ENCODE measurements around the gene SRR.
A peak's percentile ranks its signal among the peaks of the same experiment; 100 is the strongest.
"Not testable (repeated sequence)": the region's sequence is repeated elsewhere in the genome, so short reads cannot be mapped to it uniquely, and the experiment has no call there.

SRR gene, protein sequence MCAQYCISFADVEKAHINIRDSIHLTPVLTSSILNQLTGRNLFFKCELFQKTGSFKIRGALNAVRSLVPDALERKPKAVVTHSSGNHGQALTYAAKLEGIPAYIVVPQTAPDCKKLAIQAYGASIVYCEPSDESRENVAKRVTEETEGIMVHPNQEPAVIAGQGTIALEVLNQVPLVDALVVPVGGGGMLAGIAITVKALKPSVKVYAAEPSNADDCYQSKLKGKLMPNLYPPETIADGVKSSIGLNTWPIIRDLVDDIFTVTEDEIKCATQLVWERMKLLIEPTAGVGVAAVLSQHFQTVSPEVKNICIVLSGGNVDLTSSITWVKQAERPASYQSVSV

DNA sequence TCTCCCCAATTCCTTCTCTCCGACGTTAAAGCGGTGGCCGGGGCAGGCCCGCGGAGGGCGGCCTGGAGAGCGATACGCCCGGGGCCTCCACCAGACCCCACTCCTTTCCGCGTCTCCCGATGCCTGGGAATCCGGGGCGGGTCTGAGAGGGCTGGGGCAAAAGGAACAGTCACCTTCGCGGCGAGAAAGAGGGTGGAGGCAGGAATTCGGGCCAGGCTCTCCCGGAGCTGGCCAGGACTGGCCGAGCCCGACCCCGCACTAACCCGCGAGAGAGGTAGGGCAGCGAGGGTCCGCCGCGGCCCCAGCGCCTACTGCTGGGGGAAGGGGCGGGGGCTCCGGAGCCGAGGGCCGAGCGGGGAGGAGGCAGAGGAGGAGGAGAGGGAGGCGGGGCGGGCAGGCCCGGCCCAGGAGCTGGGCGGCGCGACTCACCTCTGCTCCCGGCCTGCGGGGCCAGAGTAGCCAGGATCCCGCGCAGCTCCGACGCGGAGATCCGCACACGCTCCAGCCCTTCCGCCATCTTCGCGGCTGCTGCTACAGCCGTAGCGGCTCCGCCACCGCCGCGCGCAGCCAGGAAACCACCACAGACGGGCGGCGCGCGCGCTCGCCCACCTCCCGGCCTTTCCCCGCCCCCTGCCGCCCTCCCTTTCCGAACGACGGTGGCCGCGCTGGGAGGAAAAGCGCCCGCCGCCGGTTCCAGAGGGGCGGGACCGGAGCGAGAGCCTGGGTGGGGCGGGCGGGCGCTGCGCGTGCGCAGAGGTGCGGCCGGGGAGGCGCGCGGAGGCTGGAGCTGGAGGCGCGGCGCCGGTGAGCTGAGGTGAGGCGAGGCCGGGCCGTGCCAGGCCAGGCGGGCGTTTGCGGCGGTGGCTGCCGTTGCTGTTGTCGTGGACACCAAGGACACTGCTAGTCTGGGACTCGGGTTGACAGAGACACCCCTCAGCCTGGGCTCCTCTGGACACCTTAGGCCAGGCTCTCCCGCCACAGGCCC, at the start of gene SRR, which contains the start of gene SMG6:
Gene SRR (plus strand): TSS at position 747 of the 985 bp plus-strand sequence. CDS start 11,611 bp downstream, outside the sequence.
Gene SMG6 (minus strand): TSS at position 582 of the 985 bp plus-strand sequence. CDS start 65 bp downstream, at position 517.
- Histone ChIP-seq H3K4me3 (peak within 1 kb of the TSS; percentile 55 to 96 (median 77)), H3K27ac (peak within 1 kb of the TSS; percentile 56 to 97 (median 91))

DNA sequence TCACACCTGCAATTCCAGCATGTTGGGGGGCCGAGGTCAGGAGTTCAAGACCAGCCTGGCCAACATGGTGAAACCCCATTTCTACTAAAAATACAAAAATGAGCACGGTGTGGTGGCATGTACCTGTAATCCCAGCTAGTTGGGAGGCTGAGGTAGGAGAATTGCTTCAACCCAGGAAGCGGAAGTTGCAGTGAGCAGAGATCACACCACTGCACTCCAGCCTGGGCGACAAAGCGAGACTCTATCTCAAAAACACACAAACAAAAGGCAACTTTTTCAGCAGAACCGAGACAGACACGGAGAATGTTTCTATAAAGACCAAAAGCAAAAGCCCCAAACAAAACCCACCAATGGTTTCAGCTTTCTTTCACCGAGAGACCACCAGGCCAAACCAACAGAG, 44.9 kb upstream of the SRR start:
- peak overlapping the region in 7 of 21 experiments; percentile 13 to 77 (median 60) for H3K27ac ChIP-seq

DNA sequence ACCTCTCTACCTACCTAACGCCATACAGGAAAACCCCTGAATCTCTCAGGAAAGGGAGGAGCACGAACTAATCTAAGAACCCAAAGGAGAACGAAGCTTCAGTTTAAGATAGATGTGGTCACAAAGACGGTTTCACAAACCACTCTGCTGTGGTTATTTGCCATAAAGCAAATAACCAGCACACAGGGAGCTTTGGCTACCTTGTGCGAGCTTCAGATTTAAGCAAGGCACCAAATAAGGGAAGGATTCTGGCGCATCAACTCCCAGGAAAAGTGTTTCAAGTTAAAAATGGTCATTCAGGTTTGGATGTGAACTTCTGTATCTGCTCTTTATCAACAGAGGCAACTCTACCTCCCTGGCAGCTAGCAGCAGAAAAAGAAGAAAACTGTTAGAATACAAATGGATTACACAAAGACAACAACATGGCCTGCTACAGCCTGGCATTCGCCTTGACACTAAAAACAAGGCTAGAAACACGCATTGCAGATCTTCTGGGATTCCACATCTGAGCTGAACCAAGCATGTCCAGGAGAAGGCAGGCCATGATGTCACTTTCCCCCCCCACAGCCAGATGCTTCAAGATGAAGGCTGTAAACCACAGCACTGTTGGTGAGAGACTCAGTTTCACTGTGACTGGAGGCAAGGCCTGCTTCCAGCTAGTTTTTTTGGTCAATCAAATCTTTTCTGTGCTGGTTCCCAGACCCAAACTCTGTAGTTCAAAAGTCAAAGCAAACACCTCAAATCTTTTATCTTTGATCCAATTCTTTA, 43.8 kb upstream of the SRR start:
- peak overlapping the region in 11 of 21 experiments; percentile 13 to 77 (median 42) for H3K27ac ChIP-seq

More for the DNA sequence above, 44.9 kb upstream of the SRR start:
- H3K4me3 ChIP-seq = not testable (repeated sequence)

DNA sequence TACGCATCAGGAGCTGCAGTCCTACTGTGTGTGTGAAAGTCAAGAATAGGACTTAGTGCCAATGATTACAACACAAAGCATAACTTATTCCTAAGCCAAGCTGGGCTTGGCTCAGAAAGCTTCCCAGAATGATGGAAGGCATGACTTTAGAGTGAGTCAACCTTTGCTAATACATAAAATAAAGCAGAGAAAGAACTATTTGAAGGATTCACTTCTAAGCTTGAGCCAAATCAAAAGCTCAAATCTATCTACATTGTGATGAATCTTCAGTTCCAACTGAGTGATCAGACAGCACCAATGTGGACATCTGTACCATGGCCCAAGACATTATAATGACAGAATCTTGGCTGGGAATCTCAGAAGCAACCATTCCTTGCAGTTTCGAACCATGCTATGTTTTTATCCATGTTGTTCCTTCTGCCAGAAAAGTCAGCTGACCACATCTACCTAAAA, 41.6 kb upstream of the SRR start:
- Histone ChIP-seq H3K27ac (peak overlapping the region in 10 of 21 experiments; percentile 9 to 76 (median 27)), H3K4me3 (no peak overlapping the region)

More for the DNA sequence above, 43.8 kb upstream of the SRR start:
- H3K4me3 ChIP-seq = no peak overlapping the region

DNA sequence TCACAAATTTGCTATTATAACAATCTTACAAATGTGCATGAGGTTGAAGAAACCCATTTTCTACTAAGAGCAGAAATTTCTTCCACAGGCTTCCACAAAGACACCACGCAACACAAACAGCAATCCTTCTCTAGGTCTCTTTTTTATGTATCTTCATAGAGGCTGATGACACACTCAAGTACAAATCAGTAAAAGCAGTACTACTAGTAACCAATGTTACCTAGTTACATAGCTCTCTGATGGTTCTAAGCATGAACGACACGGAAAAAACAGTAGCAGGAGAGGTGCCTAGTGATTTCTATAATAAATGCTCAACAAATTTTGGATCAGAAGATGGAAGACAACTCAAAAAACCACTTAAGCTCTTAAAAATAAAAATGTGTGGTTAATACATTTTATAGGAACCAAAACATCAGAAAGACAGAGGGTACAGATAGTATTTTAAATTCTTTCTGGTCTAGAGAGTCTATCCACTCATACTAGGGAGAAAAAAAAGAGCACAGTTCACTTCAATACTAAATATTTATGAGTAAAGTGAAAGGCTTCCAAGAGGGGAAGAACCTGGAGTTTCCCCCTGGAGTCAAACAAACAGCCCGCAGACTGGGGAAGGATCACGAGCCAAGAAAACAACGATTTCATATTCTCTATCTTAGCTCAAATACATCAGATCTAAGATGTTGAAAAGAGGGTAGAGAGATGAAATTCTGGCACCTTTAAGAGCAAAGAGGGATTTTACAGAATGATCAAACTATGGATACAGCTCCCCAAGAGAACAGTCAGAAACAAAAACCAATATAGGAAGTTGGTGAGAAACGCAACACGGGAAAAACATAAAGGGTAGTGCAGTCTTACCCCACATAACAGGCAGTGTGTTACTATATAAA, 40.3 kb upstream of the SRR start:
- H3K27ac ChIP-seq = peak overlapping the region in 10 of 21 experiments; percentile 11 to 78 (median 41)
- no peak overlapping the region for H3K4me3 ChIP-seq

DNA sequence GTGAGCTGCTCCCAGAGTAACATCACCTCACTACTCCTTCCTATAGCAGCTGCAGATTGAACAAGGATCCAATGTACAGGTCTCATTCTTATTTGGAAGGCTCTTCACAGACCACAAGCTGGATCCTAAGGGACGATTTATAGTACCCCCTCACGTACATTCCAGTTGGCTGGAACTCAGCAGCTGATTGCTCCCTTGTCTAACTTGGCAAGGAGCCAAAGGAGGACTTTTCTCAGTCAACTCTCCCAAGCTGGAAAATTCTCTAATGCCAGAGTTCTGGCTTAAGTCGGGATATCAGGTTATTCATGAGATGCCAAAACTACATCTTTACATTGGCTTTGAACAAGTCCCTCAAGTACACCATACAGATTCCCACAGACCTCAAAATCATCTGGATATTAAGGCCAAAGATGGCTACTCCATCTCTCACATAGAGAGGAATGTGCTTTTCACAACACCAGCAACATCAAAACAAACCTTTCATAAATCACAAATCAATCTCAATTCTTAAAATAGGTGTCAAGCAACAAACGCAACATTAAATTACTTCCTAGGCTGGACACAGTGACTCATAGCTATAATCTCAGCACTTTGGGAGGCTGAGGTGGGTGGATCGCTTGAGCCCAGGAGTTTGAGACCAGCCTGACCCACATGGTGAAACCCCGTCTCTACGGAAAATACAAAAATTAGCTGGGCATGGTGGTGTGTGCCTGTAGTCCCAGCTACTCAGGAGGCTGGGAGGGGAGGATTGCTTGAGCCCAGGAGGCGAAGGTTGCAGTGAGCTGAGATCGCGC, 39.5 kb upstream of the SRR start:
- no peak overlapping the region for H3K4me3 ChIP-seq
- peak overlapping the region in 9 of 21 experiments; percentile 11 to 81 (median 43) for H3K27ac ChIP-seq

DNA sequence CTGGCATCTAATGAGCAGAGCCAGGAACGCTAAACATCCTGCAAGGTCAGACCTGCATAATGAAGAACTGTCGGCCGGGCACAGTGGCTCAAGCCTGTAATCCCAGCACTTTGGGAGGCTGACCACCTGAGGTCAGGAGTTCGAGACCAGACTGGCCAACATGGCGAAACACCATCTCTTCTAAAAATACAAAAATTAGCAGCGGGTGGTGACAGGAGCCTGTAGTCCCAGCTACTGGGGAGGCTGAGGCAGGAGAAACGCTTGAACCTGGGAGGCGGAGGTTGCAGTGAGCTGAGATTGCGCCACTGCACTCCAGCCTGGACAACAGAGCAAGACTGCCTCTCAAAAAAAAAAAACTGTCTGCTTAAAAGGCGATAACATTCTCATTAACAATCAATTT, 38.6 kb upstream of the SRR start:
- H3K4me3 ChIP-seq = not testable (repeated sequence)
- H3K27ac ChIP-seq = peak overlapping the region in 9 of 21 experiments; percentile 43 to 81 (median 73)

DNA sequence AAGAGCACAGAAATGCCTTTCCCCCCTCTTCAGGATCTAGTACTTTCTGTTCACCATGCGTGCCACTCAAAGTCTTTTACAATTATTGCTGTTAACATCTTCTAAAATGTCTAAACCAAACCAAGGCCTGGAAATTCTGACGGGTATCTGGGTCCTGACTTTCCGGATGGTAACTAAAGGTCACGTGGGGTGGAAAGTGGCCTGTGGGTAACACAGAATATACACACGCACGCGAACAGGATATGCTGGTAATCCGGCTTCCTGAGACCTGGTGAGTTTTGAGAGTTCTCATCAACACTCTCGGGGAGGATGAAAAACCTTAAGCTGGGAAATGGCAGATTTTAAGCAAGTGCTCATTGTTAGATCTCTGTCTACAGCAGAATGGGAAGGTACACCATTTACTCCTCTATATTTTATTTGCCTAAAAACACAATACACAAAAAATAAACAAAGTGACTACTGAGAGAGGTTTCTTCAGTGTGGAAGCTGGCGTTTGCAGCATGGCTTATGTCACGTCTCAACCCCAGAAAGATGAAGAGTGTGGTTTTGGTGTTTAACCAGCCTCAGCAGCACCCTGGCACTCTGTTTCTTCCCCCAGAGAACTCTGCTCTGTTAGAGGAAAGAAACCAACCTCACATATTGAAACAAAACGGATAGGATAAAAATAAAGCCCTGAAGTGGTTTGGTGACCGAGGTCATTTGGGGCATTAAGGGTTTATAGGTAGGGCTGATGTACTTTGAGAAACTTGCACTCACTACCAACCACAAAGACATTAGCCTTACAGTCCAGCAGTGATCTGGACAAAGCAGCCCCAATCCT, 37.5 kb upstream of the SRR start:
- H3K4me3 ChIP-seq = no peak overlapping the region
- peak overlapping the region in 15 of 21 experiments; percentile 12 to 81 (median 56) for H3K27ac ChIP-seq

DNA sequence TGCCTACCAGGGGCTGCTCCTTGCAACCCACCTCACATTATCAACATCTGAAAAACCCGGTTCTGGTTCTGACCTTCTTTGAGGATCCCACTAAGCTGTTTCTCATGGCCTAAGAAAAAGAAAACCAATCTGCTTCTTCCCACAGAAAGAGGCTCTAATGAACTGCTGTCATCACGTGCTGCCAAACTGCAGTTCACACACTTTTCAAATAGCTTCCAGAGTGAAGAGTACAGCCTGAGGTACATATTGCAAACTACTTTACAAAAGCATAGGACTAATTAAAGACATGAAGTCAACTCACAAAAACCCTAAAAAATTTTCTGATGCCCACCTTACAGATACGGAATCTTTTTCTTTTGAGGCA, 36.9 kb upstream of the SRR start:
- Histone ChIP-seq H3K4me3 (no peak overlapping the region), H3K27ac (peak overlapping the region in 13 of 21 experiments; percentile 12 to 81 (median 56))

DNA sequence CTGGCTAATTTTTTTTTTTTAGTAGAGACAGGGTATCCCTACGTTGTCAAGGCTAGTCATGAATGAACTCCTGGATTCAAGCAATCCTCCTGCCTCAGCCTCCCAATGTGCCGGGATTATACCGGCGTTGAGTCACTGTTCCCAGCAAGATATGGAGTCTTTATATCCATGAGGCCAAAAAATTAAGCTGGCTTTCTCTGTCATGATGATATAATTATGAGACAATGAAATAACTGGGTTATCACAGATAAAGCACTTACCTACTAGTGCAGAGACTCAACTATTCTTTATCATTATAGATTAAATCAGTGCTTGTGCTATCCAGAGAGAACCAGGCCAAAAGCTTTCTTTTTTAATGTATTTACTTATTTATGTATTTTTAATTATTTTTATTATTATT, 36.4 kb upstream of the SRR start:
- H3K4me3 ChIP-seq = no peak overlapping the region
- H3K27ac ChIP-seq = peak overlapping the region in 10 of 21 experiments; percentile 35 to 81 (median 72)

DNA sequence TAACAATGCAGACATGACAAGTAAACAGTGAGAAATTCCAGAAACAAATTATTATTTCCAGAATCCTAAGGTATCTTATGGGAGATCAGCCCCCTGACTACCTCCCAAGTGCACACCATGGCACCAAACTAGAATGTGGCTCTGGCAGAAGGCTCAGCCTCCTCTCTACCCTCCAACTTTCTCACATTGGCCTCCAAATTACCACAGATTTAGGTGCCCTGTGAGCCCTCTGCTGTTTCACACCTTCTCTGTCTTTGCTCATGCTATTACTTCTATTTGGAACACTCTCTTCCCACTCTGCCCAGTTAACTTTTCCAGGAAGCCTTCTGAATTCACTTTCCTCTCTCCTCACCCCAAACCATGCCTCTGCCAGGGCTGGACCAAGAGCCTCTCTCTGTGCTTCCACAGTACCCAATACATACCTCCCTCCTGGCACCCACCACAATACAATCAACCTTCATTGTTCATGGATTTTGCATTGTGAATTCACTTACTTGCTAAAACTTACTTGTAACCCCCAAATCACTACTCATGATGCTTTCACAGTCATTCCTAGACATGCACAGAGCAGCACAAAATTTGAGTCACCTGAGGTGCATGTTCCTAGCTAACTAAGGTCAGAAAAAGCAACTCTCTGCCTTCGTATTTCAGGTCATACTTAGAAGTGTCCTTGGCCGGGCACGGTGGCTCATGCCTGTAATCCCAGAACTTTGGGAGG, 31.6 kb upstream of the SRR start:
- no peak overlapping the region for H3K4me3 ChIP-seq
- no peak overlapping the region for H3K27ac ChIP-seq

DNA sequence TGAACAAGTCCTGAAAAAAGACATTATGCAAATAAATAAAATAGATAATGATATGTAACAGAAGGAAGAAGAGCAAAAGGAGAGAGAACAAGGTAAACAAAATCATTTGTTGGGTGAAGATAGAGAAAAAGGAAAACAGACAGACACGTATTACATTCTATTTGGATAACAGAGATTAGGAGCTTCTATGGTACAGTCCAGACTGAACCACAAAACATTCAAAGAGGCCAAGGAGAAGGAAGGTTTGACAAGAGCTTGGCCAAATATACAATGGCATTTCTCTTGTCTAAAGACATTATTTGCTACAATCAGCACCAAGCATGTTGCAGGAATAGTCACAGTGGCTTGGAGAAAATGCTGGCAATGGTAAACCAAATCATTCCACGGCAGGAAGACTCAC, 29.3 kb upstream of the SRR start:
- no peak overlapping the region for H3K4me3 ChIP-seq

DNA sequence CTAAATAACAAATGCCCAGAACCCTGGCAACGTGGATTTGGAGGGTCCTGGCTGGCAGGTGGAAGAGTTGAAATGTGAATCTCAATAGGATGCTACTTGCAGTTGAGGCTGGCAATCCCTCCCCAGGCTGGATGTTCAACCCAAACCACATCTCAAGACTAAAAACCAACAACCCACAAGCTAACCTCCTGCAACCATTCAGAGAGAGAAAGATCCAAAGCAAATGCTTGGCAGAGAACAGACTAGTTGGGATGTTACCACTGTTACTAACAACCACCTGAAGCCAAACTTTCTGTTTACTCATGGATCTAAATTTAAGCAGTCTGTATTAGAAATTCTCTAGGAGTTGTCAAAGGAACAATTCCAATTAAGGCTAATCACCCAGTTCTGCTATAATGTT, 28.0 kb upstream of the SRR start:
- Histone ChIP-seq H3K4me3 (no peak overlapping the region), H3K27ac (no peak overlapping the region)

More for the DNA sequence above, 29.3 kb upstream of the SRR start:
- no peak overlapping the region for H3K27ac ChIP-seq

DNA sequence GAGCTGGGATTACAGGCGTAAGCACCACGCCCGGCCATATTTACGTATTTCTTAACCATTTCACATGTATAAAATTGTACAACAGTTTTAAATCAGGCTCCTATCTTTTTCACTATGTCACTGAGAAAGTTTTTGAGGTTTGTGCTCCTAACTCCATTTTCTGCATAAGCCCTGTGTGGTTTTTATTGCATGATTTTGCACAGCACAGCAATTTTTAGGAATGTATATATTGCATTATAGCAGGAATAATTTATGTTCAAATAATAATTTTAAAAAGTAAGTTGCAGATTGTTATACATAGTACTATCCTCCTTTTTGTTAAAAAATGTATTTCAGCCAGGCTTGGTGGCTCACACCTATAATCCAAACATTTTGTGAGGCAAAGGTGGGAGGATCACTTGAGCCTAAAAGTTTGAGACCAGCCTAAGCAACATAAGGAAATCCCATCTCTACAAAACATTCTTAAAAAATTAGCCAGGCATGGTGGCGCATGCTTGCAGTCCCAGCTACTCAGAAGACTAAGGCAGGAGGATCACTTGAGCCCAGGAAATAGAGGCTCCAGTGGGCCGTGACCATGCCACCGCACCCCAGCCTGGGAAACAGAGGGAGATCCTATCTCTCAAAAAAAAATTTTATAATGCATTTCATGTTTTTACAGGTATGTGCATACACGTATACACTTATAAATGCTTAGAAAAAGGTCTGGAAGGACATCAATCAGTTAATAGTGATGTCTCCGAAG, 26.1 kb upstream of the SRR start:
- H3K4me3 ChIP-seq = no peak overlapping the region
- H3K27ac ChIP-seq = no peak overlapping the region

DNA sequence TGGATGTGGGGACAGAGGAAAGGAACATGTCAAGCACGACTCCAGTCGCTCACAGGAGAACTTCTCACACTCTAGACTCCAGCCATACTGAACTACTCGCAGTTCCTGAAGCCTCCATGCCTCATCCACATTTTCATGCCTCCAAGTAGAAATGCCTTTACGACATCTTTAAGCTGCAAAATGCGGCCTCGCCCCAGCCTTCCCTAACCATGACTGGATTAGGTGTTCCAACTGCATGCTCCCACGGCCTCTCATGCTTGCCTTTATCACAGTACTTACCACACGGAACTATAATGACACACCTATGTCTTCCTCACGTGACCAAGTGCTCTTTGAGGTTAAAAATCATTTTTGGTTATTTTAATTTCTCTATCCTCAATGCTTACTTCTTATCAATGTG, 24.0 kb upstream of the SRR start:
- no peak overlapping the region for H3K27ac ChIP-seq
- no peak overlapping the region for H3K4me3 ChIP-seq

All from skin epidermis (tissue), 12 donors.